ENCODE data around the gene PLXNA3. TPM values are rescaled to one million over a fixed set of nuclear protein-coding genes. Genes with fewer than 3 reads are reported as not detected.

Gene PLXNA3
- total RNA-seq, 1 experiment from 2014 or later: 89.3 TPM

DNA sequence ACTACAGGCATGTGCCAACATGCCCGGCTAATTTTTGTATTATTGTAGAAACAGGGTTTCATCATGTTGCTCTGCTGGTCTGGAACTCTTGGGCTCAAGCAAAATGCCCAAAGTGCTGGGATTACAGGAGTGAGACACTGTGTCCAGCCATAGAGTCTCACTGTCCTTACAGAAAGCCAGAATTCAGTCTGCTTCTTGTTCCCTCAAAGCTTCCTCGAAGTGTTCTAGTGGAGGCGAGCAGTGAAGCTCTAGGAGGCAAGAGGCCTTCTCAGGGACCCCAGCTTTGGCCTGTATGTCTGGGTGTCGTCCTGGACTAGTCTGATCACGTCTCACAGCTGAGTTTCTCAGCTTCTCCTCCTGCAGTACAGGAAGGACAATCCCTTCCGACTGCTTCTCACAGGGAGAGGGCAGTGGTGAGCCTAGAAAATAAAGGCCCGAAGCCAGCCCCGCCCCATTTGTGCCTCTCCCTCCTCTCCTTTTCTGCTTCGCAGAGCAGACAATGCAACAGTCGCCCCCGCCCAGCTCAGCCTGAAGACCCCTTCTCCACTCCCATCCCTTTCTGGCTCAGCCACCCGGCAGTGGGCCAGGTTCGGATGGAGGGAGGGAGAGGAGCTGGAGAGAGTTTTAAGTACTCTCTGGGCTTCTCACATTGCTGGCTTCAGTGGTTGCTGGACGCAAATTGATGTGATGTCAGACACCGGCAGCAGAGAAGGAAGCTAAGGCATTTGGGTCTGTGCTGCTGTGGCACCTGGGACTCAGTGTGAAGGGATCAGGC, 69.0 kb downstream of the PLXNA3 start:
- peak; percentile 88 for ATAC-seq
- Histone ChIP-seq H4K20me1 (ENCODE audit: insufficient read depth) (no peaks in the 10 kb centered on the region), H3K9ac (ENCODE audit: low read length) (peak overlapping the region; percentile 33; the same call in 1 of the 2 replicates), H3K4me1 (ENCODE audit: control insufficient read depth in 1 of 2, insufficient read depth in 2 of 2, low read length in 2 of 2) (peaks cover 8 to 16% of the 10 kb centered on the region in 2 experiments), H3K9me3 (ENCODE audit: control insufficient read depth in 1 of 2, insufficient read depth in 1 of 2, low read depth in 1 of 2, low read length in 2 of 2) (no peaks in the 10 kb centered on the region), H2AFZ (ENCODE audit: low read depth, low read length, poor library complexity, severe bottlenecking) (no peak overlapping the region), H3K27me3 (ENCODE audit: insufficient read depth, low read length) (no peaks in the 10 kb centered on the region), H3K4me2 (ENCODE audit: low read length) (peak overlapping the region; percentile 68), H3K36me3 (ENCODE audit: control insufficient read depth in 1 of 2, insufficient read depth in 2 of 2, low read length in 2 of 2) (no peaks in the 10 kb centered on the region), H3K27ac (ENCODE audit: low read depth, low read length) (peak overlapping the region; percentile 59), H3K9me2 (ENCODE audit: insufficient read depth) (no peaks in the 10 kb centered on the region), H3K79me2 (ENCODE audit: insufficient read depth, low read length) (no peaks in the 10 kb centered on the region), H3K4me3 (replicated peaks in 1 of 2; ENCODE audit: low read depth in 1 of 2, low read length in 2 of 2) (peak overlapping the region in 1 of 2 experiments; percentile 20; a peak in 2 of 4 replicates)
- ChIA-PET CTCF (interaction anchor here (1.3 kb wide), 1 partner anchor 154 kb away, joined by 8 read pairs; no protein-coding TSS in a partner anchor), POLR2A (interaction anchor here (1.5 kb wide), 1 partner anchor 115 kb away, joined by 4 read pairs; the partner anchor contains the start of gene TAFAZZIN), RAD21 (ENCODE audit: low non-redundant PET in 1 of 2, low total read pairs in 2 of 2, uncharacterized antibody in 2 of 2, unreplicated experiment in 2 of 2) (no interaction called here)
- DNase-seq (ENCODE audit: low read depth, low spot score): peak; percentile 27
- TF ChIP-seq, protein P1, sequence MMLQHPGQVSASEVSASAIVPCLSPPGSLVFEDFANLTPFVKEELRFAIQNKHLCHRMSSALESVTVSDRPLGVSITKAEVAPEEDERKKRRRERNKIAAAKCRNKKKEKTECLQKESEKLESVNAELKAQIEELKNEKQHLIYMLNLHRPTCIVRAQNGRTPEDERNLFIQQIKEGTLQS (IDR thresholded peaks at IDR 0.05): no peak
- TF ChIP-seq RAD21 (IDR thresholded peaks at IDR 0.05; ENCODE audit: low read depth): no peak
- TF ChIP-seq FOSL1 (IDR thresholded peaks at IDR 0.05; ENCODE audit: low read depth): no peak
- no peak for TF ChIP-seq EZH2 (IDR thresholded peaks at IDR 0.05)
- TF ChIP-seq, protein P2, sequence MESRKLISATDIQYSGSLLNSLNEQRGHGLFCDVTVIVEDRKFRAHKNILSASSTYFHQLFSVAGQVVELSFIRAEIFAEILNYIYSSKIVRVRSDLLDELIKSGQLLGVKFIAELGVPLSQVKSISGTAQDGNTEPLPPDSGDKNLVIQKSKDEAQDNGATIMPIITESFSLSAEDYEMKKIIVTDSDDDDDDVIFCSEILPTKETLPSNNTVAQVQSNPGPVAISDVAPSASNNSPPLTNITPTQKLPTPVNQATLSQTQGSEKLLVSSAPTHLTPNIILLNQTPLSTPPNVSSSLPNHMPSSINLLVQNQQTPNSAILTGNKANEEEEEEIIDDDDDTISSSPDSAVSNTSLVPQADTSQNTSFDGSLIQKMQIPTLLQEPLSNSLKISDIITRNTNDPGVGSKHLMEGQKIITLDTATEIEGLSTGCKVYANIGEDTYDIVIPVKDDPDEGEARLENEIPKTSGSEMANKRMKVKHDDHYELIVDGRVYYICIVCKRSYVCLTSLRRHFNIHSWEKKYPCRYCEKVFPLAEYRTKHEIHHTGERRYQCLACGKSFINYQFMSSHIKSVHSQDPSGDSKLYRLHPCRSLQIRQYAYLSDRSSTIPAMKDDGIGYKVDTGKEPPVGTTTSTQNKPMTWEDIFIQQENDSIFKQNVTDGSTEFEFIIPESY (IDR thresholded peaks at IDR 0.05; ENCODE audit: extremely low read depth, insufficient replicate concordance, low read length): no peak
- TF ChIP-seq, protein P3, sequence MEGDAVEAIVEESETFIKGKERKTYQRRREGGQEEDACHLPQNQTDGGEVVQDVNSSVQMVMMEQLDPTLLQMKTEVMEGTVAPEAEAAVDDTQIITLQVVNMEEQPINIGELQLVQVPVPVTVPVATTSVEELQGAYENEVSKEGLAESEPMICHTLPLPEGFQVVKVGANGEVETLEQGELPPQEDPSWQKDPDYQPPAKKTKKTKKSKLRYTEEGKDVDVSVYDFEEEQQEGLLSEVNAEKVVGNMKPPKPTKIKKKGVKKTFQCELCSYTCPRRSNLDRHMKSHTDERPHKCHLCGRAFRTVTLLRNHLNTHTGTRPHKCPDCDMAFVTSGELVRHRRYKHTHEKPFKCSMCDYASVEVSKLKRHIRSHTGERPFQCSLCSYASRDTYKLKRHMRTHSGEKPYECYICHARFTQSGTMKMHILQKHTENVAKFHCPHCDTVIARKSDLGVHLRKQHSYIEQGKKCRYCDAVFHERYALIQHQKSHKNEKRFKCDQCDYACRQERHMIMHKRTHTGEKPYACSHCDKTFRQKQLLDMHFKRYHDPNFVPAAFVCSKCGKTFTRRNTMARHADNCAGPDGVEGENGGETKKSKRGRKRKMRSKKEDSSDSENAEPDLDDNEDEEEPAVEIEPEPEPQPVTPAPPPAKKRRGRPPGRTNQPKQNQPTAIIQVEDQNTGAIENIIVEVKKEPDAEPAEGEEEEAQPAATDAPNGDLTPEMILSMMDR (IDR thresholded peaks at IDR 0.05 in 2 of 3, conservative IDR thresholded peaks at IDR 0.05 in 1 of 3; ENCODE audit: borderline replicate concordance in 1 of 3, insufficient read depth in 1 of 3, low read depth in 2 of 3, low read length in 2 of 3): peak in 2 of 3 experiments; percentile 40 to 62; a peak in 4 of 6 replicates
- no peak for TF ChIP-seq SIN3A (IDR thresholded peaks at IDR 0.05; ENCODE audit: low read depth)
- no TSS peak for BruUV-seq (replicated peaks)
- intact Hi-C loops (cut with micrococcal nuclease): no loop called here

Small RNA genes lying within 50 kb of the gene (microRNA-seq; reads per million reads assigned to microRNA genes)
- not detected for gene MIR6858 (ENCODE audit: borderline number of aligned reads)

Other genes with a start within 250 kb of the PLXNA3 start
- not detected for gene OPN1MW2, start 238.5 kb upstream of the PLXNA3 start, total RNA-seq (2021; ENCODE audit: unreplicated experiment)
- gene OPN1MW3, start 200.7 kb upstream of the PLXNA3 start, total RNA-seq (2021; ENCODE audit: unreplicated experiment): not detected
- gene TEX28, start 163.2 kb upstream of the PLXNA3 start, total RNA-seq (2021; ENCODE audit: unreplicated experiment): not detected
- 0.34 TPM for gene TKTL1, start 162.5 kb upstream of the PLXNA3 start, total RNA-seq (2021; ENCODE audit: unreplicated experiment)
- 546 TPM for gene FLNA, start 83.6 kb upstream of the PLXNA3 start, total RNA-seq (2021; ENCODE audit: unreplicated experiment)
- 102 TPM for gene EMD, start 79.0 kb upstream of the PLXNA3 start, total RNA-seq (2021; ENCODE audit: unreplicated experiment)
- 3,069 TPM for gene RPL10, start 59.9 kb upstream of the PLXNA3 start, total RNA-seq (2021; ENCODE audit: unreplicated experiment)
- 16.5 TPM for gene DNASE1L1, start 49.0 kb upstream of the PLXNA3 start, total RNA-seq (2021; ENCODE audit: unreplicated experiment)
- 28.0 TPM for gene TAFAZZIN, start 46.7 kb upstream of the PLXNA3 start, total RNA-seq (2021; ENCODE audit: unreplicated experiment)
- gene ATP6AP1, start 29.6 kb upstream of the PLXNA3 start, total RNA-seq (2021; ENCODE audit: unreplicated experiment): 53.4 TPM
- gene GDI1, start 21.1 kb upstream of the PLXNA3 start, total RNA-seq (2021; ENCODE audit: unreplicated experiment): 122 TPM
- gene FAM50A, start 14.1 kb upstream of the PLXNA3 start, total RNA-seq (2021; ENCODE audit: unreplicated experiment): 46.5 TPM
- 42.8 TPM for gene LAGE3, start 21.0 kb downstream of the PLXNA3 start, total RNA-seq (2021; ENCODE audit: unreplicated experiment)
- 37.4 TPM for gene UBL4A, start 28.3 kb downstream of the PLXNA3 start, total RNA-seq (2021; ENCODE audit: unreplicated experiment)
- 16.2 TPM for gene SLC10A3, start 32.3 kb downstream of the PLXNA3 start, total RNA-seq (2021; ENCODE audit: unreplicated experiment)
- 15.6 TPM for gene FAM3A, start 58.0 kb downstream of the PLXNA3 start, total RNA-seq (2021; ENCODE audit: unreplicated experiment)
- gene G6PD, start 88.6 kb downstream of the PLXNA3 start, total RNA-seq (2021; ENCODE audit: unreplicated experiment): 109 TPM
- 24.0 TPM for gene IKBKG, start 89.3 kb downstream of the PLXNA3 start, total RNA-seq (2021; ENCODE audit: unreplicated experiment)
- gene CTAG1A, start 126.9 kb downstream of the PLXNA3 start, total RNA-seq (2021; ENCODE audit: unreplicated experiment): not detected
- not detected for gene CTAG1B, start 161.0 kb downstream of the PLXNA3 start, total RNA-seq (2021; ENCODE audit: unreplicated experiment)
- gene CTAG2, start 195.3 kb downstream of the PLXNA3 start, total RNA-seq (2021; ENCODE audit: unreplicated experiment): not detected